ENCODE measurements around the gene GRK5.

GRK5 gene

DNA sequence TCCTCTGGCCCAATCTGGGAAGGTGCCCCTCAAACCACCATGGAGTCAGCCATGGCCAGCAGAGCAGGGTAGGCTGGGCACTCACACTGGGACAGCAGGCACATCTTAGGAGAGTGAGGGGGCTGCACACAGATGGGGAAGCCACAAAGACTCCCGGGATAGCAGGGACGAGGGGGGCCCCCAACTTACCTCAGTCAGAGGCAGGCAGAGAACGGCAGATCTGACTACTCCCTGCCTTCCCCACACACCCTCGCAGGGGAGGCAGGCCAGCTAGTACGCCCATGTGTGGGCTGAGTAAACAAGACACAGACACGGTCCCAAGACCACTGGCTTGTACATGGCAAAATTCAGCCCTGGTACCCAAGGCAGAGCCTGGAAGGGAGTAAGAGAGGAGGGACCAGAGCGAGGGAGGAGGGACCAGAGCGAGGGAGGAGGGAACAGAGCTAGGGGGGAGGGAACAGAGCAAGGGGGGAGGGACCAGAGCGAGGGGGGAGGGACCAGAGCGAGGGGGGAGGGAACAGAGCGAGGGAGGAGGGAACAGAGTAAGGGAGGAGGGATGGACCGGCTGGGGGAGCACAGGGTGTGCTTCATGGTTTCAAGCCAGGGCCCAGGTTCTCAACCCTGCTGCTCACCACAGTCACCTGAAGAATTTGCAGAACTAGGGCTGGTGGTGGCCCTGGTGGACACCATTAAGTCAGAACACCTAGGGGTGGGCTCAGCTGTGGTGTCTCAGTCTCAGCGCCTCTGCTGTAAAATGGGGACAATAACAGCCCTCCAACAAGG is 261.4 kb downstream of the GRK5 start:
- no peak overlapping the region for H3K4me3 ChIP-seq (ENCODE audit: low read depth, low read length)
- TF ChIP-seq, protein P1, sequence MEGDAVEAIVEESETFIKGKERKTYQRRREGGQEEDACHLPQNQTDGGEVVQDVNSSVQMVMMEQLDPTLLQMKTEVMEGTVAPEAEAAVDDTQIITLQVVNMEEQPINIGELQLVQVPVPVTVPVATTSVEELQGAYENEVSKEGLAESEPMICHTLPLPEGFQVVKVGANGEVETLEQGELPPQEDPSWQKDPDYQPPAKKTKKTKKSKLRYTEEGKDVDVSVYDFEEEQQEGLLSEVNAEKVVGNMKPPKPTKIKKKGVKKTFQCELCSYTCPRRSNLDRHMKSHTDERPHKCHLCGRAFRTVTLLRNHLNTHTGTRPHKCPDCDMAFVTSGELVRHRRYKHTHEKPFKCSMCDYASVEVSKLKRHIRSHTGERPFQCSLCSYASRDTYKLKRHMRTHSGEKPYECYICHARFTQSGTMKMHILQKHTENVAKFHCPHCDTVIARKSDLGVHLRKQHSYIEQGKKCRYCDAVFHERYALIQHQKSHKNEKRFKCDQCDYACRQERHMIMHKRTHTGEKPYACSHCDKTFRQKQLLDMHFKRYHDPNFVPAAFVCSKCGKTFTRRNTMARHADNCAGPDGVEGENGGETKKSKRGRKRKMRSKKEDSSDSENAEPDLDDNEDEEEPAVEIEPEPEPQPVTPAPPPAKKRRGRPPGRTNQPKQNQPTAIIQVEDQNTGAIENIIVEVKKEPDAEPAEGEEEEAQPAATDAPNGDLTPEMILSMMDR (IDR thresholded peaks at IDR 0.05; ENCODE audit: control insufficient read depth, extremely low read depth, insufficient read depth) = no peak

DNA sequence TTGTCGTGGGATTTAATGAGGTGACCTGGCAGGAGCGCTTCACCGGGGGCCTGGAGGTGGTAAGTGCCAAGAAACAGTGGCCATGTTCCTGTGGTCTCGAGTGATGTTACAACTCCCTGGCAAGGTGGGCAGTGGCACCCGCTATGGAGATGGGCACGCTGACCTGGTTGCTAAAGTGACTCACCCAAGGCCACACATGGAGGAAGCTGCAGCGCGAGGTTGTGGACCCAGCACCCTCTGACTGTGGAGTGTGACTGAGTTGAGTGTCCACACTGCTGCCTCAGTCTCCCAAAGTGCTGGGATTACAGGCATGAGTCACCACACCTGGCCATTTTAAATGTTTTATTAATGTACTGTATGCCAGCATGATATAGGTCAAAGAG is 261.9 kb downstream of the GRK5 start:
- H3K4me3 ChIP-seq (ENCODE audit: low read depth, low read length) = no peak overlapping the region
- no peak for DNase-seq (ENCODE audit: low read depth)
- TF ChIP-seq, protein P1 (IDR thresholded peaks at IDR 0.05; ENCODE audit: control insufficient read depth, extremely low read depth, insufficient read depth) = no peak

More for the DNA sequence above, 261.4 kb downstream of the GRK5 start:
- no peak for DNase-seq (ENCODE audit: low read depth)

DNA sequence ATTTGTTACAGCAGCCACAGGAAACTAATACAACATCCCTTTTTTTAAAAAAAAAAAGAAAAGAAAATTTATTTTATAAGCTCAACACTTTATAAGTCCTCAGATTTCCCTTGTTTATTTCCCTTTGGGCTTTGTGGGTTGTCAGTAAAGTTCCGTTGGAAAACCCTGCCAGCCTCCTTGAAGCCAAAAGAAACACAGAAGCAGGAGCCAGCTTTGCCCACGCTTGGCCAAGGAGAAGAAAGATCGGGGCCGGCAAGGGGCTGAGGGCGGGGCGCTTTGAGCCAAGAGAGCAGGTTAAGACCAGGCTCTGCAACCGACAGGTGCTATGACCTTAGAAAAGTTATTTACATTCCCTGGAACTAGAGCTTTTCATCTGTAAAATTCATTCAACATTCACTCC is 262.5 kb downstream of the GRK5 start:
- TF ChIP-seq, protein P1 (IDR thresholded peaks at IDR 0.05; ENCODE audit: control insufficient read depth, extremely low read depth, insufficient read depth) = no peak
- DNase-seq (ENCODE audit: low read depth) = no peak
- H3K4me3 ChIP-seq (ENCODE audit: low read depth, low read length) = no peak overlapping the region

DNA sequence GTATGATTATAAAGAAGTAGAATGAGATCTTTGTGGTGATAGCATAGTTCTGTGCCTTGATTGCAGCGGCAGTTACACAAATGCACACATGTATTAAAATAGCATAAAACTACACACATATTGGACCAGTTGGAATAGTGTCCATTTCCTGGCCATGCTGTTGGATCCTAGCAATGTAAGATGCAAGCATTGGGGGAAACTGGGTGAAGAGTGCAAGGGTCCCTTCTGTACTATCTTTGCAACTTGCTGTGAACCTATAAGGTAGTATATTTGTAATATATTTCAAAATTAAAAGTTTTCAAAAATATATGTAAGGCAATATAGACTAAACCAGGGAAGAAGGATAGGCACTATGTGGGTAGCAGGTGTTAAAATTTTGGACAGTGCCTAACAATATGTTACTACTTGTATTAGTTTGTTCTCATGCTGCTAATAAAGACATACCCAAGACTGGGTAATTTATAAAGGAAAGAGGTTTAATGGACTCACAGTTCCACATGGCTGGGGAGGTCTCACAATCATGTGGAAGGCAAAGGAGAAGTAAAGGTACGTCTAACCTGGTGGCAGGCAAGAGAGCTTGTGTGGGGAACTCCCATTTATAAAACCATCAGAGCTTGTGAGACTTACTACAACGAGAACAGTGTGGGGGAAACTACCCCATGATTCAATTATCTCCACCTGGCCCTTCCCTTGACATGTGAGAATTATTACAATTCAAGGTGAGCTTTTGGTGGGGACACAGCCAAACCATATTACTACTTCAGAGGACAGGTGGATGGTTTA is 263.7 kb downstream of the GRK5 start:
- DNase-seq (ENCODE audit: low read depth) = no peak
- TF ChIP-seq, protein P1 (IDR thresholded peaks at IDR 0.05; ENCODE audit: control insufficient read depth, extremely low read depth, insufficient read depth) = no peak
- no peak overlapping the region for H3K4me3 ChIP-seq (ENCODE audit: low read depth, low read length)

DNA sequence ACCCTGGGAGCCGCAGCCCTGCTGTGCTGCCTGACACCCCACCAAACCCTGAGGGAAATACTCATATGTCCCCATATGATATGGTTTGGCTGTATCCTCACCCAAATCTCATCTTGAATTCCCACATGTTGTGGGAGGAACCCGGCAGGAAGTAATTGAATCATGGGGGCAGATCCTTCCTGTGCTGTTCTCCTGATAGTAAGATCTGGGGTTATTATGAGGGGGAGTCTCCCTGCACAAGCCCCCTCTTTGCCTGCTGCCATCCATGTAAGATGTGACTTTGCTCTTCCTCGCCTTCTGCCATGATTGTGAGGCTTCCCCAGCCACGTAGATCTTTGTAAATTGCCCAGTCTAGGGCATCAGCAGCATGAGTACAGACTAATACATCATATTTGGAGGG is 266.4 kb downstream of the GRK5 start:
- TF ChIP-seq, protein P1 (IDR thresholded peaks at IDR 0.05; ENCODE audit: control insufficient read depth, extremely low read depth, insufficient read depth) = no peak
- DNase-seq (ENCODE audit: low read depth) = no peak
- H3K4me3 ChIP-seq (ENCODE audit: low read depth, low read length) = no peak overlapping the region

DNA sequence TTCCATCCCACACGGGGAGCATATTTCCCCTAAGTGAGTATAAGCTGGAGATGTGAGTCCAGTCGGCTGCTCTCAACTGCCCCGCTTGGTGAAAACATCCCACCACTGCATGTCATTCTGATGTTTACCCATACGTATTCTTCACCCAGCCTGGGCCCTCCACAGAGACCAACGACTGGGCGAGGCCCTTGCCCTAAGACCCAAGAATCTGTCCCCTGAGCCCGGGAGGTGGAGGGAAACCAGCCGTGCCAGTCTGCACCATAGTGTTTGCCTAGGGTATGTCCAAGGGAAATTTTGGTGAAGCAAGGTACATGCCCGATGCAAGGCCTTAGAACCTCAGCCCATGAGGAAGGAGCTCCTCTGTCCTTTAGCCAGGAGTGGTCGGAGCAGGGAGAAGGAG is 267.2 kb downstream of the GRK5 start:
- DNase-seq (ENCODE audit: low read depth) = no peak
- no peak overlapping the region for H3K4me3 ChIP-seq (ENCODE audit: low read depth, low read length)
- TF ChIP-seq, protein P1 (IDR thresholded peaks at IDR 0.05; ENCODE audit: control insufficient read depth, extremely low read depth, insufficient read depth) = no peak
